Testis (tissue), 3 donors: ENCODE data around the gene PAGE2. TPM values are rescaled to one million over a fixed set of nuclear protein-coding genes. Genes with fewer than 3 reads are reported as not detected.
"Not testable (repeated sequence)": the region's sequence is repeated elsewhere in the genome, so short reads cannot be mapped to it uniquely, and the experiment has no call there.

Source experiments
- DNase-seq: peaks from one replicate; pipeline ENCODE4 v3.0.0-alpha.2; 2019
- H3K27ac ChIP-seq, 2 donors: fragments of 200-600 bp; sonication (generic); one replicate each; pipeline ENCODE4 v1.5.1; 2019
- H3K27me3 ChIP-seq: fragments of 200-600 bp; sonication (generic); one replicate; pipeline ENCODE4 v1.5.1; 2019
- H3K36me3 ChIP-seq: fragments of 200-600 bp; sonication (generic); one replicate; pipeline ENCODE4 v1.5.1; 2017; ENCODE audit warnings: low read depth; ENCODE audit errors: missing control alignments
- H3K4me1 ChIP-seq: fragments of 200-600 bp; sonication (generic); one replicate; pipeline ENCODE4 v1.5.1; 2019
- H3K4me3 ChIP-seq, 2 donors: fragments of 200-600 bp; sonication (generic); one replicate each; pipeline ENCODE4 v1.5.1; 2017 to 2019
- H3K9me3 ChIP-seq: fragments of 200-600 bp; sonication (generic); one replicate; pipeline ENCODE4 v1.5.1; 2017
- CTCF ChIP-seq, 3 experiments: fragments of 450-650 bp in 2 of 3; fragments of 200-600 bp in 1 of 3; sonication (generic) in 1 of 3; IDR thresholded peaks; one replicate each; pipeline ENCODE4 v1.5.1; 2016 to 2019; ENCODE audit warnings: antibody characterized with exemption in 3 of 3, mild to moderate bottlenecking in 2 of 3, moderate library complexity in 1 of 3
- POLR2A ChIP-seq: fragments of 450-650 bp; IDR thresholded peaks from one replicate; pipeline ENCODE4 v1.6.1; 2017; ENCODE audit warnings: antibody characterized with exemption, mild to moderate bottlenecking, moderate library complexity
- WGBS, 2 donors: methylation state at CpG; one replicate each; pipeline ENCODE4 v1.1.5; 2018; 5-methylcytosine and 5-hydroxymethylcytosine counted together
- intact Hi-C: fragments of 100-400 bp; cut with DNase I; formaldehyde crosslinking; loops from one replicate; pipeline ENCODE4 v1.15.1; 2023; ENCODE audit warnings: low total_unique reads
- polyA plus RNA-seq: library from polyadenylated mRNA; stranded (reverse); fragments of 350-450 nt; fragmentation: Illumina TruSeq; extraction: RNeasy Lipid Tissue Mini Kit (QIAGEN cat#74804); gene quantifications from one replicate; pipeline ENCODE4 v1.2.3, GENCODE V29; 2014; ENCODE audit warnings: low read depth, low replicate concordance; ENCODE audit not compliant: insufficient read depth
- total RNA-seq, 2 donors: library from RNA; depleted of rRNA; stranded (reverse); fragments of >200 nt; gene quantifications; one replicate each; pipeline ENCODE4 v1.2.3, GENCODE V29; 2016

Gene PAGE2
- total and polyA plus RNA-seq, 3 donors from 2014 or later: 24.3 to 34.3 (median 31.4) TPM

GRCh38 chrX:55111578-55112254 is 22.9 kb downstream of the PAGE2 start:
- no peak for TF ChIP-seq CTCF (IDR thresholded peaks at IDR 0.05)
- no peak for TF ChIP-seq POLR2A
- intact Hi-C loops: no loop called here
- 73 to 77% methylated on average over 8 of the region's 8 CpGs for WGBS, 2 donors

GRCh38 chrX:55116589-55116988 is 27.8 kb downstream of the PAGE2 start:
- H3K27me3 ChIP-seq, H3K4me3 ChIP-seq, H3K36me3 ChIP-seq, intact Hi-C loops, H3K4me1 ChIP-seq, DNase-seq, H3K27ac ChIP-seq, H3K9me3 ChIP-seq: not testable (repeated sequence)
- WGBS, 2 donors: 39 to 41% methylated on average over 7 of the region's 7 CpGs

More at GRCh38 chrX:55111578-55112254, 22.9 kb downstream of the PAGE2 start:
- no peak for DNase-seq
- H3K4me1 ChIP-seq: no peaks in the 10 kb centered on the region
- no peak overlapping the region for H3K4me3 ChIP-seq
- no peaks in the 10 kb centered on the region for H3K27me3 ChIP-seq
- H3K9me3 ChIP-seq: no peaks in the 10 kb centered on the region
- no peaks in the 10 kb centered on the region for H3K36me3 ChIP-seq
- H3K27ac ChIP-seq: no peak overlapping the region

GRCh38 chrX:55118574-55118973 is 29.8 kb downstream of the PAGE2 start:
- TF ChIP-seq POLR2A (no peak), CTCF (IDR thresholded peaks at IDR 0.05) (no peak)
- intact Hi-C loops: no loop called here
- H3K4me1 ChIP-seq: peaks cover 6% of the 10 kb centered on the region
- 57 to 97% methylated on average over 2 to 3 of the region's 3 CpGs for WGBS, 2 donors
- H3K4me3 ChIP-seq: no peak overlapping the region
- no peak for DNase-seq
- H3K27me3 ChIP-seq: no peaks in the 10 kb centered on the region
- no peaks in the 10 kb centered on the region for H3K36me3 ChIP-seq
- no peak overlapping the region for H3K27ac ChIP-seq
- H3K9me3 ChIP-seq: no peaks in the 10 kb centered on the region

GRCh38 chrX:55119271-55119670 is 30.5 kb downstream of the PAGE2 start:
- intact Hi-C loops: no loop called here
- H3K27ac ChIP-seq: no peak overlapping the region
- H3K4me1 ChIP-seq: peaks cover 6% of the 10 kb centered on the region
- TF ChIP-seq POLR2A: no peak
- no peak for TF ChIP-seq CTCF (IDR thresholded peaks at IDR 0.05)
- H3K9me3 ChIP-seq: no peaks in the 10 kb centered on the region
- no peaks in the 10 kb centered on the region for H3K27me3 ChIP-seq
- no peak for DNase-seq
- no peak overlapping the region for H3K4me3 ChIP-seq
- H3K36me3 ChIP-seq: no peaks in the 10 kb centered on the region

GRCh38 chrX:55119712-55120111 is 30.9 kb downstream of the PAGE2 start:
- intact Hi-C loops: no loop called here
- no peak for DNase-seq
- 31 to 46% methylated on average over 1 of the region's 1 CpG for WGBS, 2 donors

More at GRCh38 chrX:55119712-55120111, 30.9 kb downstream of the PAGE2 start:
- peaks cover 6% of the 10 kb centered on the region for H3K4me1 ChIP-seq
- no peaks in the 10 kb centered on the region for H3K36me3 ChIP-seq
- H3K4me3 ChIP-seq: no peak overlapping the region
- no peak for TF ChIP-seq POLR2A
- no peak for TF ChIP-seq CTCF (IDR thresholded peaks at IDR 0.05)
- no peaks in the 10 kb centered on the region for H3K27me3 ChIP-seq
- H3K27ac ChIP-seq: no peak overlapping the region
- H3K9me3 ChIP-seq: no peaks in the 10 kb centered on the region
